Stimulated activated CD4-positive, alpha-beta T cell treated with anti-CD3 and anti-CD28 coated beads, Interleukin-15, amount 100 ng/mL, for 1 hour (primary cell): ENCODE data around the gene SLC6A7.

ENCODE experiments used
- DNase-seq, 2 donors: peaks; one replicate each; pipeline ENCODE4 v3.0.0-alpha.2; 2020; ENCODE audit warnings: low read depth in 1 of 2, low spot score in 1 of 2

The SLC6A7 gene

GRCh38 chr5:150256410-150257064 is 66.7 kb downstream of the SLC6A7 start:
- DNase-seq, result no peak

GRCh38 chr5:150257424-150257823 is 67.6 kb downstream of the SLC6A7 start:
- no peak for DNase-seq

GRCh38 chr5:150258130-150258529 is 68.3 kb downstream of the SLC6A7 start:
- no peak for DNase-seq
